Panc1 (cell line): ENCODE measurements around the gene ANKRD61.

ENCODE experiments used
- CTCF ChIP-seq: fragments of 450-650 bp; IDR thresholded peaks from 2 replicates; pipeline ENCODE4 v1.5.1; 2017; ENCODE audit warnings: mild to moderate bottlenecking
- POLR2AphosphoS5 ChIP-seq: IDR thresholded peaks from 2 replicates; pipeline ENCODE4 v1.6.1; 2012; ENCODE audit warnings: mild to moderate bottlenecking, low read depth, low read length, moderate library complexity
- REST ChIP-seq, 2 experiments: IDR thresholded peaks; 2 replicates each; pipeline ENCODE4 v1.6.1; 2011 to 2012; ENCODE audit warnings: low read depth in 2 of 2, control low read depth in 1 of 2, low read length in 1 of 2, mild to moderate bottlenecking in 1 of 2, moderate library complexity in 1 of 2; ENCODE audit not compliant: insufficient read depth in 1 of 2

- no peak for TF ChIP-seq CTCF
- no peak for TF ChIP-seq POLR2AphosphoS5
- TF ChIP-seq REST (IDR thresholded peaks at IDR 0.05; ENCODE audit: insufficient read depth in 1 of 2, low read depth in 2 of 2, low read length in 1 of 2) = no peak
Measured at GRCh38 chr7:6022707-6023106, 8.5 kb upstream of the ANKRD61 start.
